BJ (cell line): ENCODE data around the gene PTGER3. TPM values are rescaled to one million over a fixed set of nuclear protein-coding genes. Genes with fewer than 3 reads are reported as not detected.

Experiments used
- CTCF ChIA-PET: fragments of 350-600 bp; formaldehyde crosslinking; extraction: SDS; loops from one replicate; lab custom pipeline; 2021; ENCODE audit warnings: antibody characterized with exemption, inconsistent platforms; lab: Yijun Ruan, JAX
- POLR2A ChIA-PET: fragments of 300-600 bp; sonication (Branson Sonifier 250); formaldehyde crosslinking; extraction: SDS; loops from one replicate; lab custom pipeline; 2021; ENCODE audit warnings: antibody characterized with exemption; lab: Charles Lee
- DNase-seq: peaks from one replicate; pipeline ENCODE4 v3.0.0-alpha.2; 2011; ENCODE audit warnings: low read depth
- H3K27me3 ChIP-seq: 2 replicates; pipeline ENCODE4 v1.6.0; 2011; ENCODE audit warnings: low read length; ENCODE audit not compliant: control insufficient read depth, insufficient read depth
- H3K36me3 ChIP-seq: 2 replicates; pipeline ENCODE4 v1.5.1; 2011; ENCODE audit warnings: low read length; ENCODE audit not compliant: control insufficient read depth, insufficient read depth
- H3K4me3 ChIP-seq: 2 replicates; pipeline ENCODE4 v1.5.1; 2011; ENCODE audit warnings: low read depth, mild to moderate bottlenecking, control low read depth, low read length
- CTCF ChIP-seq: IDR thresholded peaks from 2 replicates; pipeline ENCODE4 v1.5.1; 2011; ENCODE audit warnings: low read depth, mild to moderate bottlenecking, control low read depth, inconsistent platforms, low read length, moderate library complexity; ENCODE audit not compliant: insufficient read depth
- polyA plus RNA-seq: library from polyadenylated mRNA; depleted of rRNA; stranded (reverse); fragments of >200 nt; gene quantifications from 2 replicates; pipeline ENCODE4 v1.2.3, GENCODE V29; 2011

The PTGER3 gene
- polyA plus RNA-seq, 1 experiment: 0.60 TPM

- Histone ChIP-seq H3K27me3 (no peaks in the 10 kb centered on the region), H3K36me3 (no peaks in the 10 kb centered on the region), H3K4me3 (no peak overlapping the region)
- no peak for DNase-seq
- TF ChIP-seq CTCF: no peak
- ChIA-PET CTCF (no interaction called here), POLR2A (no interaction called here)
Measured at GRCh38 chr1:70961374-70961975, 86.1 kb downstream of the PTGER3 start.

DNA sequence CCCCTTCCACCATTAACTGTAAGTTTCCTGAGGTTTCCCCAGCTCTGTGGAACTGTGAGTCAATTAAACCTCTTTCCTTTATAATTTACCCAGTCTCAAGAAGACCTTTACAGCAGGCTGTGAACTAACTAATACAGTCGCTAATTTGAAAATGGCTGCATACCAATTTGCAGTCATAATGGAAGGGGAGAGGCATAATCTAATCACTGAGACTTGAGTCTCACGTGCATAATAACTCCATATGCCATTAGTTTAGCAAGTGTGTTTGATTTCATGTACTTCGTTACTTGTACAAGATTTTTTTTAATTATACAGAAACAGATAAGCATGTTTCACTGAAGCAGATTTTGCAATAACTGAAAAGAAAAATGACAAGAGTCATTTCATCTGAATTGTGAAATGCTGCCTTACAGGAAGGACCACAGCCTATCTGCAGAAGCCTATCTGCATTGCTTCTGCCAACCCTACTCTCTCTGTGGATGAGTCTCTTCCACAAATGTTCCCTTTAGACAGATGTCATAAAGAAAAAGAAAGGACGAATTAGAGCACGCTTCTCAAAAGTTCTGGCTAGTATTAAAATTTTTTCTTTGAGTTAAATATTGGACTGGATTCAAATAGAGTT is 99.1 kb downstream of the PTGER3 start:
- H3K4me3 ChIP-seq: no peak overlapping the region
- no peaks in the 10 kb centered on the region for H3K36me3 ChIP-seq
- no peaks in the 10 kb centered on the region for H3K27me3 ChIP-seq
- ChIA-PET CTCF (no interaction called here), POLR2A (no interaction called here)
- no peak for TF ChIP-seq CTCF
- DNase-seq: no peak

DNA sequence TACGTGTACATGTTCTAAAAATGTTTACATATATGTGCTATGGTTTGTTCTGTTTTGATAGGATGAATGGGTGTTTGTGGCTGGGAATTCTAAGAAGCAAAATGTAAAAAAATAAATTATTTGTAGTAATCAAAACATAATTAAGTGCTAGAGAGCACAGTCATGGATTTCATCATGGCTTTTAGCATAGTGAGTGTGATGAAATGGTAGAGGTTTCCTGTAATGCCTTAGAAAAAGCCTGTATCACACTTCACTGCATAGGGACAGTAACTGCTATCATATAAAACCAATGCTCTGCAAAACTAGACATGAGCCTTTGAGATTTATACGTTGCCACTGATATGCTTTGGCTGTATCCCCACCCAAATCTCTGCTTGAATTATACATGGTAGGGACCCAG is 99.8 kb downstream of the PTGER3 start:
- POLR2A ChIA-PET: no interaction called here
- CTCF ChIA-PET: no interaction called here
- TF ChIP-seq CTCF: no peak
- no peaks in the 10 kb centered on the region for H3K36me3 ChIP-seq
- DNase-seq: no peak
- no peak overlapping the region for H3K4me3 ChIP-seq
- no peaks in the 10 kb centered on the region for H3K27me3 ChIP-seq

DNA sequence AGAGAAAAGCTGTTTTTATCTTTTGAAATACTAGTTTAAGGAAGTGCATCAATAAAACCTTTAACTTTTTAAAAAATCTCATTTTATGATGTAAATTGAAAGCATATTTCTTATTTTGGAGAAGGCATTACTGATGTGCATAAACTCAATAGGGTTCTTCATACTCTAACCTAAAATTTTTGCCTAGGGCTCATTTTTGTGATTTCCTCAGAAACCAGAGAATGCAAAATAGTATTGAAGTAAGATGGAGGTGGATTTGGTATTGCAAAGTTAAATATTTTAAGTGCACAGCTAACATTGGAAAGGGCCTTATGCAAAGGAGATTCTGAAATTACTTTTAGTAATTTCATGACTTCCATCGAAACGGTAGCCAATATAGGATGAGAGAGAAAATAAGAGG is 101.9 kb downstream of the PTGER3 start:
- no peak for TF ChIP-seq CTCF
- ChIA-PET CTCF (no interaction called here), POLR2A (no interaction called here)
- Histone ChIP-seq H3K36me3 (no peaks in the 10 kb centered on the region), H3K4me3 (no peak overlapping the region), H3K27me3 (no peaks in the 10 kb centered on the region)
- DNase-seq: no peak

DNA sequence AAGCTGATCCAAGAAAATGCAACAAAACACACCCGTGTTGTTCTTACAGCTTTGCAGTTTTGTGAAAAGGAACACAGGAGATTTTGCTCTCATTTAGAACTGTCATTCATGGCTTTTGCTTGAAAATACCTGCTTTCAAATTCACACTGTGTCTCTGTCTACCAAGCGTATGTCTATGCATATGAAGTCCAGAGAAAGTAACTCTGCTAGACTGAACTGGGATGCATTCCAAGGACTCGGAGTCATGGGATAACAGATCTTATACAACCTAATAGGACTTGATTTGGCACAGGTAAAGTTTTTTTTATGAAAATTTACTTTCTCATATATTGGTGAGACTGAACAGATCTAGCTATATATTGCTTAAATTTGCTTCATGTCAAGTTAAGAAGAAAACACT is 102.4 kb downstream of the PTGER3 start:
- no peak for DNase-seq
- Histone ChIP-seq H3K27me3 (no peaks in the 10 kb centered on the region), H3K36me3 (no peaks in the 10 kb centered on the region), H3K4me3 (no peak overlapping the region)
- no peak for TF ChIP-seq CTCF
- CTCF ChIA-PET: no interaction called here
- POLR2A ChIA-PET: no interaction called here
